HG02759 (cell line): ENCODE measurements around the gene CAMTA2.

Experiments
- ATAC-seq: cut with Tn5 transposase; IDR thresholded peaks from one replicate; pipeline ENCODE4 v1.9.1; 2021; ENCODE audit warnings: mild to moderate bottlenecking, moderate library complexity; ENCODE audit not compliant: unreplicated experiment

Gene CAMTA2

GRCh38 chr17:4999430-5000093 is 12.1 kb upstream of the CAMTA2 start:
- ATAC-seq: no peak

GRCh38 chr17:4998732-4999429 is 11.4 kb upstream of the CAMTA2 start:
- no peak for ATAC-seq

- peak; percentile 13 for ATAC-seq
Measured at GRCh38 chr17:4998027-4998731, 10.7 kb upstream of the CAMTA2 start.

- peak; percentile 87 for ATAC-seq
Measured at GRCh38 chr17:4997302-4998026, 10.0 kb upstream of the CAMTA2 start, which contains the start of the genes INCA1 and KIF1C. INCA1 (minus strand) TSS chr17:4997522; CDS start chr17:4994437, 3,085 bp downstream. KIF1C (plus strand) TSS chr17:4997950; CDS start chr17:5000247, 2,297 bp downstream.

GRCh38 chr17:4994081-4994595 is 6.7 kb upstream of the CAMTA2 start:
- ATAC-seq: no peak

GRCh38 chr17:4987767-4988567 is 492 bp upstream of the CAMTA2 start:
- peak; percentile 9 for ATAC-seq

GRCh38 chr17:4986403-4986802 is 1.1 kb downstream of the CAMTA2 start:
- ATAC-seq: no peak

GRCh38 chr17:4982305-4982704 is 5.2 kb downstream of the CAMTA2 start:
- no peak for ATAC-seq

- no peak for ATAC-seq
Measured at GRCh38 chr17:4980644-4981216, 6.7 kb downstream of the CAMTA2 start.

- ATAC-seq: no peak
Measured at GRCh38 chr17:4978726-4979125, 8.7 kb downstream of the CAMTA2 start.

- no peak for ATAC-seq
Measured at GRCh38 chr17:4974115-4974670, 13.3 kb downstream of the CAMTA2 start.

GRCh38 chr17:4973256-4974114 is 14.0 kb downstream of the CAMTA2 start:
- no peak for ATAC-seq

- no peak for ATAC-seq
Measured at GRCh38 chr17:4972752-4973151, 14.7 kb downstream of the CAMTA2 start.

GRCh38 chr17:4972322-4972721 is 15.2 kb downstream of the CAMTA2 start:
- no peak for ATAC-seq

GRCh38 chr17:4971826-4972225 is 15.6 kb downstream of the CAMTA2 start:
- no peak for ATAC-seq

GRCh38 chr17:4970273-4970672 is 17.2 kb downstream of the CAMTA2 start:
- ATAC-seq: no peak

GRCh38 chr17:4969551-4970173 is 17.8 kb downstream of the CAMTA2 start:
- no peak for ATAC-seq

GRCh38 chr17:4969047-4969550 is 18.4 kb downstream of the CAMTA2 start:
- ATAC-seq: no peak
